IMR-90 (cell line): ENCODE results near the gene UTP4. TPM values are rescaled to one million over a fixed set of nuclear protein-coding genes. Genes with fewer than 3 reads are reported as not detected.

Source experiments
- ATAC-seq: fragments of 200-7000 bp; cut with Tn5 transposase; 2 replicates; pipeline ENCODE4 v1.9.1; 2020; ENCODE audit warnings: low read depth, mild to moderate bottlenecking, moderate library complexity
- BruUV-seq: library from RNA; stranded (reverse); fragments of 400-500 nt; replicated peaks from 2 replicates; lab custom pipeline; 2021; lab: Mats Ljungman, UMichigan
- CTCF ChIA-PET: fragments of 300-600 bp; formaldehyde crosslinking; extraction: SDS; loops from one replicate; lab custom pipeline; 2021; ENCODE audit warnings: antibody characterized with exemption; lab: Yijun Ruan, JAX
- POLR2A ChIA-PET: fragments of 300-600 bp; sonication (Branson Sonifier 250); formaldehyde crosslinking; loops from one replicate; lab custom pipeline; 2022; ENCODE audit warnings: antibody characterized with exemption; ENCODE audit not compliant: unreplicated experiment; lab: Charles Lee
- DNase-seq: peaks from one replicate; pipeline ENCODE4 v3.0.0; 2013
- H2AFZ ChIP-seq: replicated peaks from 2 replicates; pipeline ENCODE3; 2013; ENCODE audit warnings: low read length, mild to moderate bottlenecking; ENCODE audit not compliant: poor library complexity
- H2AK5ac ChIP-seq: 2 replicates; pipeline ENCODE4 v1.6.1; 2013; ENCODE audit warnings: low read depth, low read length, inconsistent platforms
- H2AK9ac ChIP-seq: replicated peaks from 2 replicates; pipeline ENCODE3; 2013; ENCODE audit warnings: mild to moderate bottlenecking, low read depth, low read length, moderate library complexity; ENCODE audit not compliant: poor library complexity
- H2BK120ac ChIP-seq: 2 replicates; pipeline ENCODE4 v1.6.1; 2013; ENCODE audit warnings: low read depth, low read length, inconsistent platforms
- H2BK15ac ChIP-seq: 3 replicates; pipeline ENCODE4 v1.6.1; 2013; ENCODE audit warnings: low read depth, low read length, inconsistent platforms
- H2BK20ac ChIP-seq: 2 replicates; pipeline ENCODE4 v1.6.1; 2013; ENCODE audit warnings: low read depth, mild to moderate bottlenecking, inconsistent platforms, low read length, moderate library complexity
- H2BK5ac ChIP-seq: 2 replicates; pipeline ENCODE4 v1.6.1; 2013; ENCODE audit warnings: mild to moderate bottlenecking, low read depth, low read length, inconsistent platforms; ENCODE audit not compliant: poor library complexity, severe bottlenecking
- H3K14ac ChIP-seq: replicated peaks from 2 replicates; pipeline ENCODE4 v1.6.1; 2013; ENCODE audit warnings: low read depth, low read length, inconsistent platforms
- H3K18ac ChIP-seq: 2 replicates; pipeline ENCODE4 v1.6.1; 2013; ENCODE audit warnings: low read depth, low read length, control low read depth
- H3K23ac ChIP-seq: 2 replicates; pipeline ENCODE4 v1.6.1; 2013; ENCODE audit warnings: low read depth, low read length, inconsistent platforms
- H3K27ac ChIP-seq: 2 replicates; pipeline ENCODE4 v1.5.1; 2013; ENCODE audit warnings: mild to moderate bottlenecking, control low read depth, low read length; ENCODE audit not compliant: insufficient read depth
- H3K27me3 ChIP-seq: 2 replicates; pipeline ENCODE4 v1.6.1; 2013; ENCODE audit warnings: low read length; ENCODE audit not compliant: control insufficient read depth, insufficient read depth
- H3K36me3 ChIP-seq: 2 replicates; pipeline ENCODE4 v1.6.1; 2013; ENCODE audit warnings: low read length, mixed read lengths; ENCODE audit not compliant: control insufficient read depth, insufficient read depth
- H3K4ac ChIP-seq: 2 replicates; pipeline ENCODE4 v1.6.1; 2013; ENCODE audit warnings: low read depth, low read length, inconsistent platforms
- H3K4me1 ChIP-seq: 2 replicates; pipeline ENCODE4 v1.6.1; 2013; ENCODE audit warnings: low read length, mixed read lengths; ENCODE audit not compliant: control insufficient read depth, insufficient read depth
- H3K4me2 ChIP-seq: 2 replicates; pipeline ENCODE4 v1.6.1; 2013; ENCODE audit warnings: low read depth, mild to moderate bottlenecking, control low read depth, low read length, moderate library complexity
- H3K4me3 ChIP-seq: 2 replicates; pipeline ENCODE4 v1.5.1; 2013; ENCODE audit warnings: low read depth, mild to moderate bottlenecking, control low read depth, low read length, moderate library complexity; ENCODE audit not compliant: insufficient read depth
- H3K56ac ChIP-seq: 2 replicates; pipeline ENCODE4 v1.6.1; 2013; ENCODE audit warnings: low read length, inconsistent platforms; ENCODE audit not compliant: insufficient read depth; ENCODE audit errors: extremely low read depth
- H3K79me1 ChIP-seq, 2 experiments: 2 replicates each; pipeline ENCODE4 v1.6.1; 2013; ENCODE audit warnings: low read length in 2 of 2, inconsistent platforms in 1 of 2, low read depth in 1 of 2
- H3K9ac ChIP-seq: 2 replicates; pipeline ENCODE4 v1.6.1; 2013; ENCODE audit warnings: low read depth, low read length, control low read depth
- H3K9me1 ChIP-seq: 2 replicates; pipeline ENCODE4 v1.6.1; 2013; ENCODE audit warnings: low read length, inconsistent platforms; ENCODE audit not compliant: insufficient read depth
- H3K9me3 ChIP-seq: 2 replicates; pipeline ENCODE4 v1.6.1; 2013; ENCODE audit warnings: low read length; ENCODE audit not compliant: control insufficient read depth, insufficient read depth
- H4K20me1 ChIP-seq: 2 replicates; pipeline ENCODE4 v1.6.1; 2013; ENCODE audit warnings: low read length, inconsistent platforms; ENCODE audit not compliant: insufficient read depth
- H4K5ac ChIP-seq: 2 replicates; pipeline ENCODE4 v1.6.1; 2013; ENCODE audit warnings: mild to moderate bottlenecking, low read depth, low read length, control low read depth
- H4K8ac ChIP-seq, 2 experiments: 2 replicates each; pipeline ENCODE4 v1.6.1; 2013; ENCODE audit warnings: low read depth in 2 of 2, low read length in 2 of 2, control low read depth in 1 of 2, inconsistent platforms in 1 of 2
- H4K91ac ChIP-seq: 2 replicates; pipeline ENCODE4 v1.6.1; 2013; ENCODE audit warnings: low read depth, low read length, inconsistent platforms; ENCODE audit not compliant: insufficient read depth
- BHLHE40 ChIP-seq: fragments of 150-350 bp; IDR thresholded peaks from 2 replicates; pipeline ENCODE4 v1.6.1; 2016; ENCODE audit warnings: mild to moderate bottlenecking, low read depth, low read length
- RFX5 ChIP-seq: IDR thresholded peaks from 2 replicates; pipeline ENCODE4 v1.8.0; 2012; ENCODE audit warnings: low read depth, mild to moderate bottlenecking, low read length, moderate library complexity
- dilution Hi-C: fragments of 300-500 bp; cut with HindIII; formaldehyde crosslinking; loops from one replicate; pipeline ENCODE4 v1.14.3; 2018; ENCODE audit warnings: low sequenced_read_pairs; ENCODE audit not compliant: unreplicated experiment
- in situ Hi-C: fragments of 300-500 bp; cut with MboI; formaldehyde crosslinking; loops from 3 replicates; pipeline ENCODE4 v1.14.3; 2019; ENCODE audit warnings: low sequenced_read_pairs, inconsistent platforms, mixed read lengths
- intact Hi-C: fragments of 100-400 bp; cut with micrococcal nuclease; formaldehyde crosslinking; loops from 2 replicates; pipeline ENCODE4 v1.10.0; 2022
- polyA plus RNA-seq, 3 experiments: library from polyadenylated mRNA; depleted of rRNA; stranded (reverse); fragments of >200 nt; gene quantifications; 2 replicates each; pipeline ENCODE4 v1.2.3, GENCODE V29; 2012; ENCODE audit warnings: low replicate concordance in 1 of 3
- total RNA-seq: library from RNA; depleted of rRNA; stranded (reverse); fragments of >200 nt; gene quantifications from 2 replicates; pipeline ENCODE4 v1.2.3, GENCODE V29; 2012

Gene UTP4
- total and polyA plus RNA-seq, 2 of the 4 experiments (the other 2 are of a cell fraction), result 32.1 to 61.8 TPM

DNA sequence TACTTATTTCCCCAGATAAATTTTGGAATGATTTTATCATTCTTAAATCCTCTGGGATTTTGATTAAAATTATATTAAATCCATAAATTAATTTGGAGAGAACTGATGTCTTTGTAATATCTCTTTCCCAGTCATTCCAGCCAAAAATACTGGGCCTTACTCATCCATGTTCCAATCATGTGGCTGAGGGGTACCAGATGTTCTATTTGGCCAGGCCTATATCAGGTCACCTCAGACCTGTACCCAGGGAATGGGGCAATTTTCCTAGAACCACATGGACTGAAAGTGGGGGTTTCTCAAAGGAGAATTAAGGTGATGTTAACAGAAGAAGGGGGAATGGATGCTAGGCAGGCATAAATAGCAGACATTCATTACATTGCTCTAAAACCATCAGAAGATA lies 62.0 kb downstream of the UTP4 start:
- peak overlapping the region; percentile 91 for H2AK5ac ChIP-seq
- peak overlapping the region; percentile 89 for H4K5ac ChIP-seq
- ChIA-PET POLR2A (no interaction called here), CTCF (no interaction called here)
- H3K27ac ChIP-seq, result peak overlapping the region; percentile 89; the same call in 1 of the 2 replicates
- H3K36me3 ChIP-seq, result 0 out of 2 replicates have a peak, but pooled peaks cover 2% of the 10 kb centered on the region
- H2AFZ ChIP-seq, result no peak overlapping the region
- no TSS peak for BruUV-seq
- no peaks in the 10 kb centered on the region for H3K27me3 ChIP-seq
- dilution Hi-C loops (no loop called here), in situ Hi-C loops (no loop called here), intact Hi-C loops (no loop called here)
- ATAC-seq (no peak), DNase-seq (no peak)
- H2BK20ac ChIP-seq, result peak overlapping the region; percentile 97
- H3K18ac ChIP-seq, result peak overlapping the region; percentile 56
- peak overlapping the region; percentile 83 for H2AK9ac ChIP-seq
- peaks cover 5 to 65% of the 10 kb centered on the region in 2 experiments for H3K79me1 ChIP-seq
- H3K23ac ChIP-seq, result peak overlapping the region; percentile 55
- no peaks in the 10 kb centered on the region for H3K9me3 ChIP-seq
- no peak for TF ChIP-seq RFX5
- no peak for TF ChIP-seq BHLHE40
- peak overlapping the region; percentile 79 for H3K14ac ChIP-seq
- peaks cover 38% of the 10 kb centered on the region; the same call in 1 of the 2 replicates for H4K20me1 ChIP-seq
- H3K4me2 ChIP-seq, result peak overlapping the region; percentile 3
- no peak overlapping the region; the same call in 1 of the 2 replicates for H3K9ac ChIP-seq
- peak overlapping the region; percentile 94 for H2BK120ac ChIP-seq
- peak overlapping the region; percentile 94 for H4K91ac ChIP-seq
- peak overlapping the region; percentile 67; the same call in 1 of the 2 replicates for H3K56ac ChIP-seq
- peak overlapping the region; percentile 98; the same call in 1 of the 3 replicates for H2BK15ac ChIP-seq
- H3K4me1 ChIP-seq, result peaks cover 34% of the 10 kb centered on the region
- H3K9me1 ChIP-seq, result peaks cover 22% of the 10 kb centered on the region
- H3K4me3 ChIP-seq, result no peak overlapping the region
- peak overlapping the region; percentile 41 to 64; a peak in 3 of 4 replicates for H4K8ac ChIP-seq
- peak overlapping the region; percentile 92 for H3K4ac ChIP-seq
- H2BK5ac ChIP-seq, result peak overlapping the region; percentile 64
